HEK293T (cell line): ENCODE results near the gene CELF1.

ENCODE experiments used
- CTCF ChIA-PET: fragments of 350-600 bp; formaldehyde crosslinking; extraction: SDS; loops from one replicate; lab custom pipeline; 2021; ENCODE audit warnings: antibody characterized with exemption, inconsistent platforms; lab: Yijun Ruan, JAX
- POLR2A ChIA-PET: fragments of 350-600 bp; formaldehyde crosslinking; extraction: SDS; loops from one replicate; lab custom pipeline; 2020; ENCODE audit warnings: antibody characterized with exemption, inconsistent platforms; lab: Yijun Ruan, JAX
- DNase-seq: peaks from one replicate; pipeline ENCODE4 v3.0.0; 2012; ENCODE audit warnings: mixed read lengths; ENCODE audit errors: extremely low spot score
- ARNT ChIP-seq: fragments of 450-650 bp; IDR thresholded peaks from 2 replicates; pipeline ENCODE4 v1.6.1; 2017; ENCODE audit warnings: mild to moderate bottlenecking
- BHLHE40 ChIP-seq: fragments of 450-650 bp; IDR thresholded peaks from 2 replicates; pipeline ENCODE4 v1.6.1; 2016; ENCODE audit warnings: mild to moderate bottlenecking, moderate library complexity, borderline replicate concordance
- CTBP1 ChIP-seq: fragments of 450-650 bp; IDR thresholded peaks from 2 replicates; pipeline ENCODE4 v1.6.1; 2016; ENCODE audit warnings: borderline replicate concordance
- ELF4 ChIP-seq: fragments of 450-650 bp; IDR thresholded peaks from 2 replicates; pipeline ENCODE4 v1.6.1; 2017; ENCODE audit warnings: antibody characterized with exemption
- FOXA1 ChIP-seq: fragments of 450-650 bp; IDR thresholded peaks from 2 replicates; pipeline ENCODE4 v1.6.1; 2016; ENCODE audit warnings: mild to moderate bottlenecking
- FOXK2 ChIP-seq: fragments of 450-650 bp; IDR thresholded peaks from 2 replicates; pipeline ENCODE4 v1.6.1; 2016; ENCODE audit warnings: mild to moderate bottlenecking
- FOXM1 ChIP-seq: fragments of 450-650 bp; IDR thresholded peaks from 2 replicates; pipeline ENCODE4 v1.6.1; 2017; ENCODE audit warnings: mild to moderate bottlenecking, borderline replicate concordance
- HDGF ChIP-seq: fragments of 450-650 bp; IDR thresholded peaks from 2 replicates; pipeline ENCODE4 v1.6.1; 2017; ENCODE audit warnings: antibody characterized with exemption, borderline replicate concordance
- L3MBTL2 ChIP-seq: fragments of 450-650 bp; conservative IDR thresholded peaks from 2 replicates; pipeline ENCODE4 v1.6.1; 2016; ENCODE audit warnings: mild to moderate bottlenecking
- LEF1 ChIP-seq: fragments of 450-650 bp; IDR thresholded peaks from 2 replicates; pipeline ENCODE4 v1.6.1; 2017; ENCODE audit warnings: mild to moderate bottlenecking, borderline replicate concordance
- NFRKB ChIP-seq: fragments of 450-650 bp; IDR thresholded peaks from 2 replicates; pipeline ENCODE4 v1.6.1; 2016; ENCODE audit warnings: mild to moderate bottlenecking, moderate library complexity
- SP1 ChIP-seq: fragments of 450-650 bp; IDR thresholded peaks from 2 replicates; pipeline ENCODE4 v1.6.1; 2017
- TARDBP ChIP-seq: fragments of 450-650 bp; IDR thresholded peaks from 2 replicates; pipeline ENCODE4 v1.6.1; 2016
- ZNF384 ChIP-seq: fragments of 450-650 bp; IDR thresholded peaks from 2 replicates; pipeline ENCODE4 v1.6.1; 2016
- TF ChIP-seq, protein P1 (sequence below): fragments of 450-650 bp; IDR thresholded peaks from 2 replicates; pipeline ENCODE4 v1.6.1; 2016

Gene CELF1

DNA sequence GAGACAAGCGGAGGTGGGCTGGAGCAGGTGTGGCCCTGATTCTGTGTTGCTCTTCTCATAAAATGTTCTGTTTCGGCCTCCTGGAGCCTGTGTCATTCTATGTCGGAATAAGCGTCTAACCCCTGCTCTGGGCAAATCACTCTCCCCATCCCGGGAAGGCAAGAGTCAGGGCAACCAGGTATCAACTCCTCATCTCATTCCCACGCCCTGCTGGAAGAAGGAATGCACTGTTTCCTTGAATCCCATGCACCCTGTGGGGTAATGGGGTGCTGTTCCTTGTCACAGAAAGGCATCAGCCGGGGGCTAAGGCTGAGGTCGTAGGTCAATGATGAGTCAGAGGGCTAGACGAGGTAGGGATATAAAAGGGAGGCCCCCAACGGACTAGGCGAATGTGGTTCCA lies 36.2 kb upstream of the CELF1 start:
- DNase-seq = no peak
- ChIA-PET POLR2A (no interaction called here), CTCF (no interaction called here)
- TF ChIP-seq CTBP1 (no peak), ZNF384 (no peak), FOXM1 (no peak), TARDBP (no peak), SP1 (no peak), BHLHE40 (no peak)

DNA sequence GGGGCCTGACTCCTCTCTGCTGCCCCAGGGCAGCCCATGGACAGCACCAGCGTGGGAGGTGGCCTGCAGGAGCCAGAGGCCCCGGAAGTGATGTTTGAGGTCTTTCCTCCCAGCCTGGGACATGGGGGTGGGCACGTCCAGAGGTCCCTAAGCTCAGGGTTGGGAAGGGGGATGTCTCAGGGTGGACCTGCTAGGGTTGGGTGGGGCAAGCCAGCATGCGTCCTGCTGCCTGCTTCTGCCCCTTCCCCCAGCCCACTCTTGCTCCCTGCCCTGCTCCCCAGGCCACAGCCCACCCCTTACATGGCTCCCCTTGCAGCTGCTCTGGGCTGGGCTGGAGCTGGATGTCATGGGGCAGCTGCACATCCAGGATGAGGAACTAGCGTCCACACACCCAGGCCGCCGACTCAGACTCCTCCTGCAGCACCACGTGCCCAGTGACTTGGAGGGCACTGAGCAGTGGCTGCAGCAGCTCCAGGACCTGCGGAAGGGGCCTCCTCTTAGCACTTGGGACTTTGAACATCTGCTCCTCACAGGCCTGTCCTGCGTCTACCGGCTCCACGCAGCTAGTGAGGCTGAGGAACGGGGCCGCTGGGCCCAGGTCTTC lies 34.9 kb upstream of the CELF1 start:
- DNase-seq = no peak
- TF ChIP-seq L3MBTL2 = no peak
- no peak for TF ChIP-seq BHLHE40
- TF ChIP-seq NFRKB = no peak
- TF ChIP-seq, protein P1, sequence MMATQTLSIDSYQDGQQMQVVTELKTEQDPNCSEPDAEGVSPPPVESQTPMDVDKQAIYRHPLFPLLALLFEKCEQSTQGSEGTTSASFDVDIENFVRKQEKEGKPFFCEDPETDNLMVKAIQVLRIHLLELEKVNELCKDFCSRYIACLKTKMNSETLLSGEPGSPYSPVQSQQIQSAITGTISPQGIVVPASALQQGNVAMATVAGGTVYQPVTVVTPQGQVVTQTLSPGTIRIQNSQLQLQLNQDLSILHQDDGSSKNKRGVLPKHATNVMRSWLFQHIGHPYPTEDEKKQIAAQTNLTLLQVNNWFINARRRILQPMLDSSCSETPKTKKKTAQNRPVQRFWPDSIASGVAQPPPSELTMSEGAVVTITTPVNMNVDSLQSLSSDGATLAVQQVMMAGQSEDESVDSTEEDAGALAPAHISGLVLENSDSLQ = no peak
- no peak for TF ChIP-seq ELF4
- no peak for TF ChIP-seq HDGF
- no peak for TF ChIP-seq ZNF384
- no peak for TF ChIP-seq TARDBP
- TF ChIP-seq CTBP1 = no peak
- TF ChIP-seq FOXM1 = no peak
- ChIA-PET CTCF (no interaction called here), POLR2A (no interaction called here)

DNA sequence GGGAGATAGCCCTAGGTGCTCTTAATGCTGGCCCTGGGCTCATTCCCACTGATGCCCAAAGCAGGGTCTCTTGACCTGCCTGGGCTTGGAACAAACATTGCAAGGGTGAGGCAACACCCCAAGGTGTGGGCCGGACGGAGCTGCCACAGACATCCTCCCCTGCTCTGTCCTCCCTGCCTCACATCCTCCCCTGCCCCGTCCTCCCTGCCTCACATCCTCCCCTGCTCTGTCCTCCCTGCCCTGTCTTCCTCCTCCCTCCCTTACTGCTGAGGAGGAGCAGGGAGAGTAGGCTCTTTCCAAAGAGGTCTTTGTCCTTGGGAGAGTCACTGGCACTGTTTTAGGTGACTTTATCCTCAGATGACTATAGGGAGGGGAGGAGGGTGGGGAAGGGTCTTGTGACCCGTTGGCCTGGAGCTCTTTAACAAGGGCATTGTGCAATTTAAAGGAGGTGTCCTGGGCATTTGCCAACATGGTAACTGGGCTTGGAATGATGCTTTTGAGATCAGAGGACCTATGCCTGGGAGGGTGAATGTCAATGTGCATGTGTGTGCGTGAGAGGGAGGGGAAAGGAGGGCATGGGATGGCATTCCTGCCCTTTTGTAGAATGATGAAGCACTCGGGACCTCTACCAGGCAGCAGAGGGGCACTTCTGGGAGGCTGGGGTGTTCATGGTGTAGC lies 34.2 kb upstream of the CELF1 start:
- ChIA-PET CTCF (no interaction called here), POLR2A (no interaction called here)
- no peak for DNase-seq
- TF ChIP-seq CTBP1 (no peak), FOXK2 (no peak), SP1 (no peak), BHLHE40 (no peak), TARDBP (no peak)
- TF ChIP-seq, protein P1 = no peak

DNA sequence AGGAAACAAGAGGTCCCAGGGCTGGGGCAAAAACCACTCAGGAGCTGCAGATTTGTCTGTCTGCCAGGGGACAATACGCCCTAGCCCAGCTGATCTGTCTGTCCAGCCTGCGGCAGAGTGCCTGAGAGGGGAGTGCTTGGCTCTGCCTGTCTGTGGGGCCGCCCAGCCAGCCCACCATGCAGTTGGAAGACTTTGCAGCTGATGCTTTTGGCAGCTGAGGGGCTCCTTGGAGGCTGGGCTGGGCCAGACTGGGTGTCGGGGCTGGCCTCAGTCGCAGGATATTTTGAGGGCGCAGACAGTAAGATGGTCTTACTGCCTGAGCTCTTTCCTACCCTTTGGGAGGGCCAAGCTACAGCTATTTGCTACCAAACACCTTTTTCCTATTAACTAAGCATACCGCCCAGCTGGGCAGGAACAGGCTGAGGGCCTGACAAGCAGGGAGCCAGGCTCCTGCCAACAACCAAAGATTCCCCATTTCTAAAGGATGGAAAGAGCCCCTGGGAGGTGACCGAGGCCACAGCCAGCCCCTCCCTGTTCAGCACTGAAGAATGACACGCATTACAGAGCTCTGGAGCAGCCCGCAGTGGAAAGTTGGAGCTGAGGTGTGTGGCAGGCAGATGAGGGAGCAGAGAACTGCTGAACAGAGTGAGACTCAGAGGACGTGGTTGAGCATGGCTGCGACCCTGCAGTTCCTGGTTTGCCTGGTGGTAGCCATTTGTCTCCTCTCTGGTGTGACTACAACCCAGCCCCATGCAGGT lies 33.3 kb upstream of the CELF1 start, which contains the start of gene FAM180B:
FAM180B (plus strand) TSS at position 581 of the 758 bp plus-strand sequence; CDS start at position 672, 91 bp downstream.
- ChIA-PET CTCF (no interaction called here), POLR2A (no interaction called here)
- DNase-seq = no peak
- TF ChIP-seq ZNF384 = no peak
- TF ChIP-seq L3MBTL2 = no peak
- no peak for TF ChIP-seq FOXA1
- TF ChIP-seq FOXK2 = no peak
- no peak for TF ChIP-seq HDGF
- TF ChIP-seq FOXM1 = no peak
- no peak for TF ChIP-seq ARNT
- TF ChIP-seq NFRKB = no peak

DNA sequence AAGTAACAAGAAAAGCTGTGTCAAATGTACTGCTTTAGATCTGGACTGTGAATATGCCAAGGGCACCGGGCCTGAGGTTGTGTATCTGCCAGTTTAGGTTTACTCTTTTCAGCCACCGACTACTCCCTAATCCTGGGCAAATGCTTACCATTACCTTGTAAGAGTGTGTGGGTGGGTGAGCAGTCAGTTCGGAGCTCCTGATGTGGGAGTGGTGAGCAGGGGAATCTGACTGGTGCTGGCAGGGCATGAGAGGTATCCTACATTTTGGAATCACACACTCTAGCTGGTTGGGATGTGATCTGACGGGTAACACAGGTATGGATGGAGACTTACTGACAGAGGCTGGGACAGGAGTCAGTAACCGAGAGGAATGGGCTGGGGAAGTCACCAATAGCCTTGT lies 30.9 kb upstream of the CELF1 start:
- TF ChIP-seq FOXM1 (no peak), NFRKB (no peak), ZNF384 (no peak), TARDBP (no peak), FOXA1 (no peak), L3MBTL2 (no peak), SP1 (no peak), LEF1 (no peak), BHLHE40 (no peak), FOXK2 (no peak), CTBP1 (no peak), HDGF (no peak)
- TF ChIP-seq, protein P1 = no peak
- CTCF ChIA-PET = no interaction called here
- no peak for DNase-seq
- POLR2A ChIA-PET = no interaction called here
